Progenitor cell of endocrine pancreas (in vitro differentiated cells): Measurements from ENCODE around the gene GLT6D1. TPM values are rescaled to one million over a fixed set of nuclear protein-coding genes. Genes with fewer than 3 reads are reported as not detected.

Source experiments
- DNase-seq: peaks from one replicate; pipeline ENCODE4 v3.0.0; 2021; ENCODE audit warnings: low spot score; ENCODE audit not compliant: unreplicated experiment
- H3K27ac Mint-ChIP-seq: 2 replicates; pipeline ENCODE4 v1.8.0; 2021; ENCODE audit warnings: mild to moderate bottlenecking, moderate library complexity, mixed read lengths
- H3K27me3 Mint-ChIP-seq: 2 replicates; pipeline ENCODE4 v1.8.0; 2021; ENCODE audit warnings: mixed read lengths
- H3K36me3 Mint-ChIP-seq: 2 replicates; pipeline ENCODE4 v1.8.0; 2022; ENCODE audit warnings: mixed read lengths; ENCODE audit not compliant: insufficient read depth
- H3K4me1 Mint-ChIP-seq: 2 replicates; pipeline ENCODE4 v1.8.0; 2021; ENCODE audit warnings: low read depth, mixed read lengths
- H3K4me3 Mint-ChIP-seq: 2 replicates; pipeline ENCODE4 v1.8.0; 2021; ENCODE audit warnings: low read depth, mild to moderate bottlenecking, moderate library complexity, mixed read lengths
- H3K9me3 Mint-ChIP-seq: 2 replicates; pipeline ENCODE4 v1.8.0; 2021; ENCODE audit warnings: low read depth, mixed read lengths
- CTCF ChIP-seq: fragments of 200-600 bp; sonication (generic); IDR thresholded peaks from one replicate; pipeline ENCODE4 v1.5.0; 2021; ENCODE audit warnings: antibody characterized with exemption, mild to moderate bottlenecking; ENCODE audit not compliant: unreplicated experiment
- total RNA-seq: library from RNA; stranded (reverse); gene quantifications from 2 replicates; pipeline ENCODE4 v1.2.1, GENCODE V29; 2021

The GLT6D1 gene
- total RNA-seq, 1 donor from 2014 or later, result not detected

DNA sequence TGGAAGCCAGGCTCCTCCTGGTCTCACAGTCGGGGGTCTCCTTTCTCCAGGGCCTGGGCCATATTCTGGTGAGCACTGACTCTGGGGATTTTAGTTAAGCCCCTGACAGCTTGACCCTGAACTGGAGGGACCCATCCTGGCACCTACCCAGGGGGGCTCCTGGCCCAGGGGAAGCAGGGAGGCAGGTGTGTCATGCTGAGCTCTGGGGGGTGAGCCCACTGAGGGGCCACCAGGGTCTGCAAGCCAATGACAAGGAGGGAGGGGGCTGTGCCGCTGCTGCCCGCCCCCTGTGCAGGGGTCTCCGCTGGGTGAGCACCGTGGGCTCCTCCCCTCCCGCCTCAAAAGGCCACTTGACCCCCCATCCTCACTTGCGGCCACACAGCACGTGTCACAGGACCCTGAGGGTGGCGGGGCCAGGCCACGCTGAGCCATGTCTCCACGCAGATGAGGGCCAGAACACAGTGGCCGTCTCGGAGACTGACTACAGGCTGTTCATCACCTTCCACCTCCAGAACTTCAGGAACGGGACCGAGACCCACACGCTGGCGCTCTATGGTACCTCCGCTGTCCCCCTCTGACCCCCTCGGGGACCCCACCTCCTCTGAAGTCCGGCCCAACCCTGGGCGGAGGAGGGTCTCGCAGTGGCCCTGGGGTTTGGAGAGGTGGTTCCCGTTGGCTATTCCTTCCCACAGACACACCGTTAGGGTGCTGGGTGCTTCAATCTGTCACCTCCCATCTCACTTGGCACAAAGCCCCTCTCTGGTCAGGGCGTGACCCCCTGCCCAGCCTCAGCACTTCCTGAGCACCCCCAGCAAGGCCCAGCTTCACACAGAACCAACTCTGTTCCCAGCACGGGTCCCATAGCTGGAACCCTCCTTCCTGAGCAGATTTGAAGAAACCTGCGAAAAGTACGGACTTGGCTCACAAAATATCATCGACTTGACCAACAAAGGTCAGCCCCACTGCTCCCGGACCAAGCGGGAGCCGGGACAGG is 25.8 kb upstream of the GLT6D1 start:
- DNase-seq, result no peak
- no peak for TF ChIP-seq CTCF
- Mint-ChIP-seq H3K4me3 (no peak overlapping the region), H3K27ac (no peak overlapping the region), H3K27me3 (peaks cover 9% of the 10 kb centered on the region), H3K9me3 (peaks cover 6% of the 10 kb centered on the region), H3K36me3 (no peaks in the 10 kb centered on the region), H3K4me1 (peaks cover 6% of the 10 kb centered on the region)

DNA sequence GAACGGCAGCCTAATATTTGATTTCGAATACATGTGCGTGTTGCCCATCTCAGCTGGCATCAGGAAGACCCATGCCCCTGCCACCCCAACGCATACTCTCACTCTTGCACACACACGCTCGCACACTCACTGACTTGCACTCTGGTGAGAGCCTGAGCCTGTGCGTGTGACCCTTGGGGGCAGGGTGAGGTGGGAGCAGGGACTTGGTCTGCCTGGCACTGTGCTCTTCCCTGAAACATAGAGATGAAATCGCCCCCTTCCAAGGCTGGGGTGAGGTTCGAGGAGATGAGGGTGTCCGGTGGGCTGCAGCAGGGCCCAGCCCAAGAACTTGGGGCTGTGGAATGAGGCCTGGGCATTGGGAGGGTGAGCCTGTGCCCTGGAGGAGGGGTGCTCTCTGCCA is 24.9 kb upstream of the GLT6D1 start:
- Mint-ChIP-seq H3K4me3 (no peak overlapping the region), H3K9me3 (peaks cover 6% of the 10 kb centered on the region), H3K36me3 (no peaks in the 10 kb centered on the region), H3K4me1 (peaks cover 6% of the 10 kb centered on the region), H3K27me3 (peaks cover 9% of the 10 kb centered on the region), H3K27ac (no peak overlapping the region)
- DNase-seq, result no peak
- no peak for TF ChIP-seq CTCF

DNA sequence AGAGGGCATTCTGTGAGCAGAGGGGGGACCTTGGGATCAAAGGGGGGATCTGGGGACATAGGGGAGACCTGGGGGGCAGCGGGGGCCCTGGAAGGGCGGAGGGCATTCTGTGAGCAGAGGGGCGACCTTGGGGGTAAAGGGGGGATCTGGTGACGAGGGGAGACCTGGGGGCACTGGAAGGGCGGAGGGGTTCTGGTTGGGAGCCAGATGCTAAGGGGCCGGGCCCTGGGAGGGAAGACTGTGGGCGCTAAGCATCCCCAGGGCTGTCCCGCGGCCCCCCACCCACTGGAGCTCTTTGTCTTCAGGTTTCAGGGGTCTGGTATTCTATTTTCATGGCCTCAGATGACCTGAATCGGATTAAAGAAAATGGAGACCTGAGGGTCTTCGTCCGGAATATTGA is 24.5 kb upstream of the GLT6D1 start:
- Mint-ChIP-seq H3K27ac (no peak overlapping the region), H3K36me3 (no peaks in the 10 kb centered on the region), H3K27me3 (peaks cover 7% of the 10 kb centered on the region), H3K9me3 (peaks cover 2% of the 10 kb centered on the region), H3K4me3 (no peak overlapping the region), H3K4me1 (peaks cover 6% of the 10 kb centered on the region)
- TF ChIP-seq CTCF, result no peak
- no peak for DNase-seq

DNA sequence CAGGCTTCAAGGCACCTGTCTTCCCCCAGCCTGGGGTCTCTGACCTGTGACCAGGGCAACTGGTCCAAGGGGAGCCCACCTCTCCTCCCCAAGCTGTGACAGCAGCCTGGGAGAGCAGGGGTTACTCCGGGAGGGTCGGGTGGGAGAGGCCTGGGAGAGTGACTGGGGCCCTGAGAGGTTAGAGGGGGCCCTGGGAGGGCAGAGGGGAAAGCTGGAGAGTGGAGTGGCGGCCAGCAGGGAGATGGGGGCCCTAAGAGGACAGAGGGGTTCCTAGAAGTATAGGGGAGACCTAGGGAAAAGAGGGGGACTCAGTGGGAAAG is 24.1 kb upstream of the GLT6D1 start:
- no peak for DNase-seq
- Mint-ChIP-seq H3K36me3 (no peaks in the 10 kb centered on the region), H3K27me3 (peaks cover 7% of the 10 kb centered on the region), H3K27ac (no peak overlapping the region), H3K9me3 (peaks cover 1% of the 10 kb centered on the region), H3K4me3 (no peak overlapping the region), H3K4me1 (peaks cover 6% of the 10 kb centered on the region)
- TF ChIP-seq CTCF, result no peak

- H3K4me1 Mint-ChIP-seq, result peaks cover 6% of the 10 kb centered on the region
- no peak for TF ChIP-seq CTCF
- H3K27me3 Mint-ChIP-seq, result peaks cover 7% of the 10 kb centered on the region
- DNase-seq, result no peak
- no peaks in the 10 kb centered on the region for H3K9me3 Mint-ChIP-seq
- H3K36me3 Mint-ChIP-seq, result no peaks in the 10 kb centered on the region
- H3K4me3 Mint-ChIP-seq, result no peak within 1 kb of the TSS
- no peak within 1 kb of the TSS for H3K27ac Mint-ChIP-seq
These were observed 23.6 kb upstream of the GLT6D1 start, which contains the start of gene LCN9 for GRCh38 chr9:135662758-135663450. Gene LCN9 (plus strand): TSS chr9:135663309. CDS start chr9:135663322, 13 bp downstream.
